Endothelial cell (in vitro differentiated cells): ENCODE data around the gene IFFO2. TPM values are rescaled to one million over a fixed set of nuclear protein-coding genes. Genes with fewer than 3 reads are reported as not detected.

Experiments
- DNase-seq: peaks from one replicate; pipeline ENCODE4 v3.0.0; 2021; ENCODE audit warnings: low spot score
- H3K27ac Mint-ChIP-seq: one replicate; pipeline ENCODE4 v1.8.0; 2021; ENCODE audit warnings: mixed read lengths, inconsistent platforms; ENCODE audit not compliant: unreplicated experiment
- H3K27me3 Mint-ChIP-seq: one replicate; pipeline ENCODE4 v1.8.0; 2021; ENCODE audit warnings: mild to moderate bottlenecking, moderate library complexity, mixed read lengths, inconsistent platforms; ENCODE audit not compliant: unreplicated experiment
- H3K36me3 Mint-ChIP-seq: one replicate; pipeline ENCODE4 v1.8.0; 2021; ENCODE audit warnings: mild to moderate bottlenecking, low read depth, mixed read lengths, inconsistent platforms; ENCODE audit not compliant: unreplicated experiment
- H3K4me1 Mint-ChIP-seq: one replicate; pipeline ENCODE4 v1.8.0; 2021; ENCODE audit warnings: mild to moderate bottlenecking, mixed read lengths, inconsistent platforms; ENCODE audit not compliant: unreplicated experiment
- H3K4me3 Mint-ChIP-seq: one replicate; pipeline ENCODE4 v1.8.0; 2021; ENCODE audit warnings: mild to moderate bottlenecking, mixed read lengths, inconsistent platforms; ENCODE audit not compliant: unreplicated experiment
- H3K9me3 Mint-ChIP-seq: one replicate; pipeline ENCODE4 v1.8.0; 2021; ENCODE audit warnings: mixed read lengths, inconsistent platforms; ENCODE audit not compliant: unreplicated experiment
- CTCF ChIP-seq: fragments of 200-600 bp; sonication (generic); IDR thresholded peaks from one replicate; pipeline ENCODE4 v1.5.0; 2021; ENCODE audit warnings: antibody characterized with exemption; ENCODE audit not compliant: unreplicated experiment
- total RNA-seq: library from RNA; stranded (reverse); fragmentation: NEBNext Ultra II Directional; extraction: Animal tissue kit (Norgen Biotek cat#: 25700); gene quantifications from one replicate; pipeline ENCODE4 v1.2.1, GENCODE V29; 2021; ENCODE audit not compliant: unreplicated experiment

IFFO2 gene
- total RNA-seq, 1 donor from 2014 or later: 16.7 TPM

DNA sequence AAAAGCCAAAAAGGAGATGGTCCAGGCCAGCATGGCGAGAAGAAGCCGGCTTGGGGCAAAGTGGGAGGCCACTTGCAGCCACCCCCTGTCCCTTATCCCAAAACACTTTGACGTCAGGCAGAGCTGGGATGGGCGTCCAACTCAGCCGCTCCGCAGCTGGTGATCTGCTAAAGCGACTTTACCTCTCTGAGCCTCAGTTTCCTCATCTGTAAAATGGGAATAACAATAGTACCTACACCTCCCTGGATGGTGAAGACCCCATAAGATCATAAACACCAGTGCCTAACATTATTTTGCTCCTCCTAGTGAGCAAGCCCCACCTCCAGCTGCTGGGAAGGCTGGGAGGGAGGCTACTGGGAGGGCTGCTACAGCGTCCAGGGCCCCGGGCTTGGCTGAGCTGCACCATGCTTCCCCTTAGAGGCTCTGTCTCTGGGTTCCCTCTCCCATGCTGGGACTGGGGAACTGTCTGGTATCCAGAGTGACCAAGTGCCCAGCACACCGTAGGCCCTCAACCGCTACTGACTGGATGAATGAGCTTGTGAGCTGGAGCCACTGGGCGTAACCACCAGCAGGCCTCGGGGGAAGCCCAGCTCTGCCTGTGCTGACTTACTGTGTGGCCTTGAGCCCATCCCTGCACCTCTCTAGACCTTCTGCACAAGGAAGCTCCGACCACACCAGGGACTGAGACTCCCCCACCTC, 18.3 kb downstream of the IFFO2 start:
- Mint-ChIP-seq H3K4me1 (peaks cover 8% of the 10 kb centered on the region), H3K36me3 (no peaks in the 10 kb centered on the region), H3K27me3 (peaks cover 10% of the 10 kb centered on the region), H3K4me3 (no peak overlapping the region), H3K27ac (no peak overlapping the region), H3K9me3 (no peaks in the 10 kb centered on the region)
- no peak for TF ChIP-seq CTCF
- DNase-seq: no peak

- peaks cover 8% of the 10 kb centered on the region for H3K4me1 Mint-ChIP-seq
- no peaks in the 10 kb centered on the region for H3K36me3 Mint-ChIP-seq
- no peaks in the 10 kb centered on the region for H3K9me3 Mint-ChIP-seq
Observed at GRCh38 chr1:18937539-18937938, 18.9 kb downstream of the IFFO2 start.

GRCh38 chr1:18936814-18937481, 19.5 kb downstream of the IFFO2 start:
- H3K27me3 Mint-ChIP-seq: peaks cover 10% of the 10 kb centered on the region

More at GRCh38 chr1:18937539-18937938, 18.9 kb downstream of the IFFO2 start:
- no peak for DNase-seq
- no peak for TF ChIP-seq CTCF
- no peak overlapping the region for H3K27ac Mint-ChIP-seq
- H3K27me3 Mint-ChIP-seq: peaks cover 10% of the 10 kb centered on the region
- H3K4me3 Mint-ChIP-seq: no peak overlapping the region

GRCh38 chr1:18936471-18936813, 20.0 kb downstream of the IFFO2 start:
- H3K36me3 Mint-ChIP-seq: no peaks in the 10 kb centered on the region
- H3K4me1 Mint-ChIP-seq: peaks cover 2% of the 10 kb centered on the region
- no peak overlapping the region for H3K27ac Mint-ChIP-seq
- no peaks in the 10 kb centered on the region for H3K9me3 Mint-ChIP-seq
- TF ChIP-seq CTCF: no peak
- peaks cover 10% of the 10 kb centered on the region for H3K27me3 Mint-ChIP-seq
- no peak for DNase-seq
- no peak overlapping the region for H3K4me3 Mint-ChIP-seq

More at GRCh38 chr1:18936814-18937481, 19.5 kb downstream of the IFFO2 start:
- Mint-ChIP-seq H3K9me3 (no peaks in the 10 kb centered on the region), H3K4me3 (no peak overlapping the region), H3K4me1 (peaks cover 7% of the 10 kb centered on the region), H3K36me3 (no peaks in the 10 kb centered on the region), H3K27ac (no peak overlapping the region)
- DNase-seq: no peak
- no peak for TF ChIP-seq CTCF
